Activated naive CD4-positive, alpha-beta T cell treated with anti-CD3 and anti-CD28 coated beads, Interleukin-2, amount 50 U/mL, for 72 hours (primary cell): ENCODE data around the gene SAMD4A. TPM values are rescaled to one million over a fixed set of nuclear protein-coding genes. Genes with fewer than 3 reads are reported as not detected.

Experiments
- ATAC-seq, 2 donors: fragments of 150-1000 bp; cut with Tn5 transposase; 2 replicates each; pipeline ENCODE4 v1.10.0; 2021; ENCODE audit warnings: mild to moderate bottlenecking in 2 of 2, moderate library complexity in 2 of 2
- DNase-seq, 2 donors: peaks; one replicate each; pipeline ENCODE4 v3.0.0; 2021 to 2022; ENCODE audit warnings: low spot score in 2 of 2
- H3K27ac Mint-ChIP-seq, 2 donors: one replicate each; pipeline ENCODE4 v1.8.0; 2022; ENCODE audit warnings: mild to moderate bottlenecking in 2 of 2, mixed read lengths in 2 of 2
- H3K36me3 Mint-ChIP-seq, 2 donors: one replicate each; pipeline ENCODE4 v1.8.0; 2022; ENCODE audit warnings: mixed read lengths in 2 of 2
- H3K9me3 Mint-ChIP-seq, 2 donors: one replicate each; pipeline ENCODE4 v1.8.0; 2022; ENCODE audit warnings: mixed read lengths in 2 of 2
- total RNA-seq, 2 donors: library from RNA; stranded (reverse); gene quantifications; one replicate each; pipeline ENCODE4 v1.2.3, GENCODE V29; 2022

SAMD4A gene
- total RNA-seq, 2 donors from 2014 or later: 2.3 to 6.8 TPM

DNA sequence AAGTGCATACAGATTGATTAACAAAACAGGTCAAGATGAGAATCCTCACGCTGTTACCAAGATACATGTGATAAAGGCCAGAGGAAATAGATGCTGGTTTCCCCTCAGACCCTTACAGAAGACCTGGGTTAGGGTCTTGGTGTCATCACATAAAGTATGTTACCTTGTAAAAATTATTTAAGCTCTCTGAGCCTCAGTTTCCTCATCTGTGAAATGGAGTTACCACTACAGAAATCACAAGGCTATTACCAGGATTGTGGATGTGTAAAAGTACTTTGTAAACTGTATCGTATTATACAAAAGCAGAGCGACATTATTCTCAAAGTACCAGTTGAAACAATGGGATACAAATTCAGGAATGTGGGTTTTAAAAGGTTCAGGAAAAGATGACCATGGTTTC, 14.0 kb downstream of the SAMD4A start:
- Mint-ChIP-seq H3K9me3 (no peaks in the 10 kb centered on the region), H3K36me3 (peaks cover 0 to 9% of the 10 kb centered on the region in 2 donors), H3K27ac (no peak overlapping the region)
- ATAC-seq (no peak), DNase-seq (no peak)

DNA sequence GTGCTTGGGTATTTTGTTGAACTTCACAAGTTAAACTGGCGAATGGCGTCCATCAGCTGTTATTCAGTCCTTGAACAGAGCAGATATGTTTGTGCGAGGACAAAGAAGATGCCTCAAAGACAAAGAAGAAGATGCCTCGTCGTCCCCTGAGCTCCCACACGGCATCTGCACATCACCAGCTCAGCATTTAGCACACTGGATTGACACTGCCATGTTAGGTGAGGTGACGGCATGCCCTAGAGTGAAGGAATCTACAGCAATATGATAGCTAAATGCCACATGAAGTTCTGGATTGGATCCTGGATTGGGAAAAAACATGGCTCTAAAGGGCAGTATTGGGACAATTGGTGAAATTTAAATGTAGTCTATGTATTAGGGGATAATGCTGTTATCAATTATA, 15.4 kb downstream of the SAMD4A start:
- Mint-ChIP-seq H3K27ac (no peak overlapping the region), H3K36me3 (no peaks in the 10 kb centered on the region)
- no peak for ATAC-seq

DNA sequence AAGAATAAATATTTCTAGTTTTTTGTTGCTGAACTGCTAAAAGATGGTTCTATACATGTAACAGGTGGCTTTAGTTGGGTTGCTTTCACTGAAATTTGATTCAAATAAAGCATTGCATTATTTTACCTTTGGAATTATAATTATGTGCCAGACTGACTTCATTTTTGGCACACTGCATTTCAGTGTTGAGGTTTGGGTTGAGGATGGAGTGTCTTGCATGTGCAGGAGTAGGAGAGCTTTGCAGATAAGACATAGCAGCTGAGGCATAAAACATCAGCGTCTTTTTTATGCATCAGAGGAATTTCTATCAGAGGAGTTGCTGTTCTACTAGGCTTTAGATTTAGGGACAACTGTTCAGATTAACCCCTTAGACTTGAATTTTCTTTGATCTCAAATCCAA, 17.2 kb downstream of the SAMD4A start:
- ATAC-seq (no peak), DNase-seq (no peak)
- no peaks in the 10 kb centered on the region for H3K36me3 Mint-ChIP-seq
- no peak overlapping the region for H3K27ac Mint-ChIP-seq
- H3K9me3 Mint-ChIP-seq: no peaks in the 10 kb centered on the region

More for the DNA sequence above, 15.4 kb downstream of the SAMD4A start:
- DNase-seq: no peak
- no peaks in the 10 kb centered on the region for H3K9me3 Mint-ChIP-seq

DNA sequence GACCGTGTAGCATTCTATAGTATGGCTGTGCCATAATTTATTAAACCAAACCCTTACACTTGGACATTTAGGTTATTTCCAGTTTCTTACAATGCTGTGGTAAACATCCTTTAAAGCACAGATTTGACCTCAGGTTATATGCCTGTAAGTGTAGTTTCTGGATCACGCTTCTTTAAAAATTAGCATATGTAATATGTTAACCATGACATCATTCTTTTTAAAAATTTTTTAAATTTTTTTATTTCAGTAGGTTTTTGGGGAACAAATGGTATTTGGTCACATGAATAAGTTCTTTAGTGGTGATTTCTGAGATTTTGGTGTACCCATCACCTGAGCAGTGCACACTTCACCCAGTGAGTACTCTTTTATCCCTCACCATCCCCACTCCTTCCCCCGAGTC, 18.3 kb downstream of the SAMD4A start:
- H3K9me3 Mint-ChIP-seq: no peaks in the 10 kb centered on the region
- no peak for DNase-seq

DNA sequence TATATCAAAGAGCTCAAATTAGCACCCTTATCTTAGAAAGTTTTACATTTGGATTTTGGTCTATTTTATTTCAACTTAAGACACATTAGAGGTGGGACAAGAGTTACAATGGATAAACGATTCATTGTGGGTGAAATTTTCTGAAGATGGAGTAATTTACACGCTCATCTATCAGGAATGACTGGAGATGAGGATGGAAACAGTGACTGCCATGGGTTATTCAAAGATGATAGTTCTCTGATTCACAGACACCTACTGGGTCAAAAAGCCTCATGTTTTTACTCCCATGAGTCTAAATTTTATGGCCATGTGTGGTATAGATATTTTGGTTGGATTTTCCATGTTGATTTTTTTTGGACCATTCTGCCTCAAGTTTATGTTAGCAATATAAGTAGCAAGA, 22.1 kb downstream of the SAMD4A start:
- DNase-seq: no peak
- ATAC-seq: peak in 1 of 2 donors; percentile 22
- Mint-ChIP-seq H3K36me3 (no peaks in the 10 kb centered on the region), H3K27ac (no peak overlapping the region), H3K9me3 (no peaks in the 10 kb centered on the region)

More for the DNA sequence above, 18.3 kb downstream of the SAMD4A start:
- Mint-ChIP-seq H3K36me3 (no peaks in the 10 kb centered on the region), H3K27ac (no peak overlapping the region)
- no peak for ATAC-seq

DNA sequence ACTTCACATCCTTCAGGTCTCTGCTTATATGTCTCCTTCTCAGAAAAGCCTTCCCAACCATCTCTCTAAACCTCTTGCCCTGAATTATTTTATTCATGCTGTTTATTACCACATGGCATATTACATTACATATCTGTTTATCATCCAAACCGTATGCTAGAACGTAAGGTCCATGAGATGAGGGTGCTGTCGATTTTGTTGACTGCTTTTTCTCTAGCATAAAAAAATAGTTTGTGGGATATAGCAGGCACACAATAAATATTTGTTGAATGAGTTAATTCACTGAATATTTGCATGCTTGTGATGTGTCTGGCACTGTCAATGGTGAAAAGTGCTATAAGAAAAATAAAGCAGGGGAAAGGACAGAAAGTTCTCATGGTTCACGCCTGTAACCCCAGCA, 22.9 kb downstream of the SAMD4A start:
- DNase-seq: no peak
- no peak for ATAC-seq
- Mint-ChIP-seq H3K27ac (no peak overlapping the region), H3K9me3 (no peaks in the 10 kb centered on the region), H3K36me3 (no peaks in the 10 kb centered on the region)

DNA sequence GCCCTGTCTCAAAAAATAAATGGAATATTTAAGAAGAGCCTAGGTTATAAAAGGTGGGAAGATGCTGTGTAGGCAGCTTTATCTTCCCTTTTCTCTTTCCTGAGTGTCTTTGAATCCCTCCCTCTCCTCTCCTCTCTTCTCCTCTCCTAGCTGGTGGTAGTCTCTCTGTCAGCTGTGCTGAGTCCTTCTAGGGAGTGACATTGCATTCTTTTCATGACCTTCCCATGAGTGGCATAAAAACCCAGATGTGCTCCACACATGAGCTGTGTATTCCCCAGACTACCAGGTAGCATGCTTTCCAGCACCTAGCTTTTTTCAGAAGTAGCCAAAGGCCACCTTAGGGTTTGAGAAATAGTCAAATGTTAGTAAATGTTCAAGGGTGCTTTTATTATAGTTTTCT, 23.6 kb downstream of the SAMD4A start:
- no peak overlapping the region for H3K27ac Mint-ChIP-seq
- ATAC-seq (no peak), DNase-seq (no peak)
- H3K36me3 Mint-ChIP-seq: no peaks in the 10 kb centered on the region
- H3K9me3 Mint-ChIP-seq: no peaks in the 10 kb centered on the region

DNA sequence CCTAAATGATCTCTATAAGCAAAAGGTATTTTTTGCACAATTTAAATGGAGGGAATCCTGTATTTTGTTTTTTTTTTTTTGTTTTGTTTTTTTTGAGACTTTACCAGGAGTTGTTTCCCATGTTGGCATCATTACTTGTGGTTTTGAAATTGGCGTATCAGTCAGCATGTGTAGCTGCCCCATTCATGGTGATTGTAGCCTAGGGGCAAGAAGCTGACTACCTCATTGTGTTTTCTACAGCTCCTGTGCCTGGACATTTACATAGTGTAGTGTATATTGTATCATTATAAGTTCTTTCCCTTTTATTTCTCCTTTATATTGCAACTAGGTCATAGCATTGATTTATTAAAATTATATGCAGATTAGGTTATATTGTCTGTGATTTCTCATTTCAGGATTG, 24.5 kb downstream of the SAMD4A start:
- Mint-ChIP-seq H3K27ac (no peak overlapping the region), H3K36me3 (no peaks in the 10 kb centered on the region), H3K9me3 (no peaks in the 10 kb centered on the region)
- DNase-seq (no peak), ATAC-seq (no peak)

DNA sequence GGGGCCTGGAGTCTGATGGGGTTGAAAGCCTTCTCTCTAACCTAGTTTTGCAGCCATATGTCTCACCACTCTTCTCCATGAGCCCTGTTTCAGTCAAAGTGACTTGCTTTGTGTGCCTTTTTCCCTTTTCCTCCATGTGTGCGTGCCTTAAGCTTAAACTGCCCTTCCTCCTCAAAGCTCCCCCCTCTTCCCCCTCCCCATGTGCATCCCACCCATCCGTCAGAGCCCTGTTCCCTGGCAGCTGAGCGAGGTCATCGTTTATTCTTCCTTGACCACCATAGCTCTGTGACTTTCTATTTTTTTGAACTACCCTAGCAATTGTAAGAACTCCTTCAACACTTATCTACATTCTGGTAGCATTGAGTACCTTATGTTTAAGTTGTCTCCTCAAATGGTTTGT, 24.9 kb downstream of the SAMD4A start:
- ATAC-seq: no peak
- H3K36me3 Mint-ChIP-seq: no peaks in the 10 kb centered on the region
- no peak overlapping the region for H3K27ac Mint-ChIP-seq
- DNase-seq: no peak
- no peaks in the 10 kb centered on the region for H3K9me3 Mint-ChIP-seq

DNA sequence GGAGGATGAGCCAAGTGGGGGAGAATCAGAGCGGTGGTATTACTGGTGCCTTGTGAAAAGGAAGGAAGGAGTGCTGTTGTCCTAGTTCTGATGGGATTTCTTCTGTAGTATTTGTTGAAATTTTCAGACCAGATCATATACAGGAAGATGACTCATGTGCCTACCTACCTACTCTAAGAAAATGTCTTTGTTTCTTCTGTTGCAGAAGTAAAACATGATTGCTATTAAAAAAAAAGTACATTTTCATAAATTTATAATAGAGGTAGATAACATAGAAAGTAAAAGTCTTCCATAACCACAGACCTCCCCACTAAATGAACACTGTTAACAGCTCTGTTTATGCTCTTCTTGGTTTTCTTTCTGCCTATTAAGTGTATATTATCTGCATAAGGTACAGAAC, 26.9 kb downstream of the SAMD4A start:
- H3K27ac Mint-ChIP-seq: no peak overlapping the region
- H3K36me3 Mint-ChIP-seq: no peaks in the 10 kb centered on the region
- no peak for DNase-seq
- H3K9me3 Mint-ChIP-seq: no peaks in the 10 kb centered on the region
- ATAC-seq: peak in 1 of 2 donors; percentile 40

DNA sequence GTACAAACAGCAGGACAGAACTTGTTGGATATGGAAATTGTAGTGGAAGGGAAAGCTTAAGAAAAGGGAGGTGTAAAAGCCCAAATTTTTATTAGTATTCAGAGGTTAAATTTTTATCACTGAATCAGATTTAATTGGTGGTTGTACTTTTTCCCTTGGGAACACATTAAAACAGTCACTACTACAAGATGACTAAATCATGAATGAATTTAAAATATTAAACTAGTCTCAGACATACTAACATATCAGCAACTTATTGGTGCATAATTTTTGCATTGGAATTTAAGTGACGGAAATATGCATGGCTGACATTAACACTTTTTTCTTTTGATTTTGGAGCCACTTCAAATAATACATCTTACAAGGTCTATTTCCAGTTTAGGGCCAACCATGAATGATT, 27.6 kb downstream of the SAMD4A start:
- no peaks in the 10 kb centered on the region for H3K36me3 Mint-ChIP-seq
- H3K27ac Mint-ChIP-seq: no peak overlapping the region
- ATAC-seq (no peak), DNase-seq (no peak)
- H3K9me3 Mint-ChIP-seq: no peaks in the 10 kb centered on the region

DNA sequence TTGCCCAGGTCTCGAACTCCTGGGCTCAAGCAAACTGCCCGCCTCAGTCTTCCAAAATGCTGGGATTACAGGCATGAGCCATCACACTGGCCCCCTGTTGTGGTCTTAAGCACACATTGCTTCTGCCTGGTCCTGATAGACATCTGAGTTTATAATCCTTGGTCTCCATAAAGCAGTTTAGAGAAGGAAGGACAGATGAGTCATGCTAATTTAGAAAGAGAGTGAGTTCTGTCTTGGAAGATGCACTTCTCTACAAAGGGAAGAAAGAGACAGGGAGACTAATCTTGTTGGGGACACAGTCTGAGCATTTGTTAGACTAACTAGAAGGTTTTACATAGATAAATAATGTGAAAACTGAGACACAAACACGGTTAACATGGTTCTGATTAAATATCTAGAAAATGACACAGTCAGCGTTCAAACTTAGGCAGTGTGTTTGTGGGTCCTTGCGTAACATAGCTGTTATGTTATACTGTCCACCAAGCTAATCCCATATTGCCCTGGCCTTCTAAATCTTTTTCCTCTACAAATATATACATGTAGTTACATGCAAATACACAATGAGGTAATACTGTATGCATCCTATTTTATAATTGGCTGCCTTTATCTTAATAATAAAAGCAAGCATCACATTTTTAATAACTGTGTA, 31.0 kb downstream of the SAMD4A start:
- Mint-ChIP-seq H3K36me3 (peaks cover 0 to 7% of the 10 kb centered on the region in 2 donors), H3K27ac (no peak overlapping the region), H3K9me3 (no peaks in the 10 kb centered on the region)
- no peak for DNase-seq
- no peak for ATAC-seq

DNA sequence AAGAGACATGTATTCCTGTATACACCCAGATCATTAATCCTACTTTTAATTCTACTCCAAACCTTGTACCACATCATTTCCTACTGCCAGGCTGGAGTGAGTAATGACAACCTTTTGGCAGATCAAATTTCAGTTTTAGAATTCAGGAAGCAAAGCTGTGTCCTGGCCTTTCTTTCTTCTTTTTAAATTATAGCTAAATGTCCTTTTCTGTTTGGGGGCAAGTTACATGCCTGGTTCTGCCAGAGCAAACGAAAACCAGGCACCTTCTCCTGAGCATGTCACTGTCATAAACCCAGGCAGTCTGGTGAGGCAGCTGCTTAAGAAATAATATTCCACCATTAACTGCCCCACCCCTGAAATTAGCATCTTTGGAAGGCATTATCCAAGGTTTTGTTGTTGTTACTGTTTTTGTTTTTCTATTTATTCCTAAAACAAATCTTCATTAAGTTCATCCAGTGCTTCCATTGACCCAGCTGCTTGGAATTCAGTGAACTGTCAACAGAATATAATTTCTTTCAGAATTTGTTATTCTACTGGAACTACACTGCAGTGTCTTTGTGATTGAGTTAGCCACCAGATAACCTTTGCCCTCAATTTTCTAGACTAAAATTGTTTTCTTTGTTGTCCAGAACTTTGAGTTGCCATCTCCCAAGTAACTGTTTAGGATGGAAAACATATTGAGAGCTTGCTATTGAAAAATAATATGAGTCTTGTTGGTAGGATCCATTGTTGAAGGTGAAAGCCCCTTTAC, 33.2 kb downstream of the SAMD4A start:
- no peaks in the 10 kb centered on the region for H3K9me3 Mint-ChIP-seq
- ATAC-seq: no peak
- peaks cover 0 to 7% of the 10 kb centered on the region in 2 donors for H3K36me3 Mint-ChIP-seq
- no peak for DNase-seq
- H3K27ac Mint-ChIP-seq: no peak overlapping the region

DNA sequence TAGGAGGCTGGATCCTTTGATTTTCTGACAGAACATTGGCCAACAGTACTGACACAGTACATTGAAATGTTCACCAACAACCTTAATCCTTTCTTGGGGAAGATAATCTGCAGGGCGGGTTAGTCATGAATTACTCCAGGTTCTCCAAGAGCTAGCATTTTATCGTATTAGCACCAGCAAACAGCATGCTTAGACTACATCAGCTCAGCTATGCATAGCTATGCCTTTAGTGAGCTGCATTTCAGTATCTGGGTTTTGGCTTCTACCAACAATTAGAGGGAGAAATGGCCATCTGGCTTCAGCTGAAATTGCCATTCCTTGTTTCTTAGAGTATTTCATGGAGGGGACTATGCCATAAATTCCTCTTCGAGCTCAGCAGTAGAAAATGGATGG, 33.8 kb downstream of the SAMD4A start:
- ATAC-seq (no peak), DNase-seq (no peak)
- Mint-ChIP-seq H3K27ac (no peak overlapping the region), H3K36me3 (peaks cover 0 to 7% of the 10 kb centered on the region in 2 donors), H3K9me3 (no peaks in the 10 kb centered on the region)

DNA sequence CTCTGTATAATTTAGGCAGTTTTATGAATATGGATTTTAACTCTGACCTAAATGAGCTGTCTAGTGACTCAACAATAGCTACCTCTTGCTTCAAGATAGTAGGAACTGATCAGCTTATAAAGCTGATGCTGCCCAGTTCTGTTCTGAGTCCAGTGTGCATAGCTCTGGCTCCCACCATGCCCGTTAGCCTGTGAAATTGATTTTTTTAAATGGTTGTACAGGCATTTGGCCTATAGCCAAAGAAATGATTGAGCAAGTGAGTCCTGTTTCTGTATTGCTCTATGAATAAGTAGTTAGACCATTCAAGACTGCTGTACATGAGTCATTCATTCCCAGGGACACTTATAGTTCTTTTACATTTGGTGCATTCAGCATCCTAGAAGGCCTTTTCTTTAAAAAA, 36.4 kb downstream of the SAMD4A start:
- Mint-ChIP-seq H3K27ac (no peak overlapping the region), H3K36me3 (peaks cover 0 to 7% of the 10 kb centered on the region in 2 donors), H3K9me3 (no peaks in the 10 kb centered on the region)
- ATAC-seq (peak; percentile 32 to 43), DNase-seq (no peak)

DNA sequence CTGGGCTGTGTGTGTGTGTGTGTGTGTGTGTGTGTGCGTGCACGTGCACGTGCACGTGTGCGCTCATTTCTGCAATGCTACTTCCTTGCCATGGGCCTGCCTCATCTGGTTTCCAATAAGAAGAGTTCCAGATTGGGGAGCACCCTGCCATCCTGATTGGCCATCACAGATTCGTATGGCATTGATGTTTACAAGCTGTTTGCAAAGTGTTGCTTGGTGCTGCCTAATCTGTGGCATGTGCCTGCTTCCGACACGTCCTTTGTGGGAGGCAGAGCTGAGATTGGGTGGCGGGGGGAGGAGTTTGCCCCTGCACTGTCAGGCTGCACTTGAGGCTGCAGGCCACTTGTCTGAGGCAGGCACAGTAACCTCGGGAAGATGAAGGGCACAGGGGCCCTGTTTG, 39.2 kb downstream of the SAMD4A start:
- ATAC-seq (no peak), DNase-seq (no peak)
- Mint-ChIP-seq H3K27ac (no peak overlapping the region), H3K9me3 (no peaks in the 10 kb centered on the region), H3K36me3 (peaks cover 0 to 7% of the 10 kb centered on the region in 2 donors)

DNA sequence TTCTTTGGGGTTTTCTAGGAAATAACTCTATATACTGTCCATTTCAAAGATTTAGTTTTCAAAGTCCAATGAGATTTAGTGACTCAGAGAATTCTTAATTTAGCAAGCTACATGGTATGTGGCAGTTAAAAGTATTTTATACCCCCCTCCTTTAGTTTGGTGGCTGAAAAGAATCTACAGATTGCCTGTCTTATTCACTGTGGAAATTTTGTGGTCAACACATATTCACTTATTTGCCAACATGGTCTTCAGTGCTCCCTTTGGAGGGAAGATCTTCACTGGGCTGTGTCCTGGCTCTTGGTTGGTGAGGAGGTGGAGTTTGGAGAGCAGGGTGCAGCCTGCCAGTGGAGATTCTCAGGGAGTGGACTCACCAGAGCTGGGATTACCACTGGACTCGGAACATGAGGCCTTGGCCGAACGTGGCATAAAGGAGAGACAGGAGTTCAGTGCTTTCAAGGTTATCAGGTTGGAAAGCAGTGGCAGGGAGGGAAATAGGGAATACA, 39.8 kb downstream of the SAMD4A start:
- Mint-ChIP-seq H3K9me3 (no peaks in the 10 kb centered on the region), H3K36me3 (peaks cover 0 to 2% of the 10 kb centered on the region in 2 donors), H3K27ac (no peak overlapping the region)
- ATAC-seq: no peak
- no peak for DNase-seq

DNA sequence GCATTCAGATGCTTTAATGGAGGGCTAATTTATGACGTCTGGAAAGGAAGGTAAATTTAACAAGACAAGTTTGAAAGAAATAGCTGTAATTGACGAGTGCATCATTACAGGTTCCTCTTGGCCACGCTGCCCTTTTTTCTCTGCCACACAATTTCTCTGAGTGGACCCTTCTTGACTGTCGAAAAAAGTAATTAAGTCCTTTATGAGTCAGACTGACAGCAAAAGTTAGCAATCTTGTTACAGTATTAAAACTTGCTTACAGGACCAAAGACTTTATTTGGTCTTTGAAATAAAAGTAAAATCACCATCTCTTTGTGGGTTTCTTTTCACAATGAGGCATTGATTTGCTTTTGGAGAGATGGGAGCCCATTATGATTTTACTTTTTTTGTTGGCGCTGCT, 42.6 kb downstream of the SAMD4A start:
- H3K36me3 Mint-ChIP-seq: no peaks in the 10 kb centered on the region
- H3K9me3 Mint-ChIP-seq: no peaks in the 10 kb centered on the region
- DNase-seq: no peak
- ATAC-seq: no peak
- H3K27ac Mint-ChIP-seq: no peak overlapping the region
